SJCRH30 (cell line): ENCODE data around the gene SUCLG1. TPM values are rescaled to one million over a fixed set of nuclear protein-coding genes. Genes with fewer than 3 reads are reported as not detected.
"Not testable (repeated sequence)": the region's sequence is repeated elsewhere in the genome, so short reads cannot be mapped to it uniquely, and the experiment has no call there.

ENCODE experiments used
- DNase-seq, 2 experiments: peaks; one replicate each; pipeline ENCODE4 v3.0.0-alpha.2; 2015 to 2020
- H3K27ac ChIP-seq: fragments of 250-450 bp; sonication (Bioruptor Pico); 2 replicates; pipeline ENCODE4 v1.5.1; 2020; ENCODE audit warnings: mild to moderate bottlenecking, moderate library complexity
- H3K27me3 ChIP-seq: fragments of 250-450 bp; sonication (Bioruptor Pico); 2 replicates; pipeline ENCODE4 v1.5.1; 2020; ENCODE audit warnings: mild to moderate bottlenecking, moderate library complexity
- H3K36me3 ChIP-seq: fragments of 250-450 bp; sonication (Bioruptor Pico); 2 replicates; pipeline ENCODE4 v1.5.1; 2020; ENCODE audit warnings: mild to moderate bottlenecking, moderate library complexity
- H3K4me1 ChIP-seq: fragments of 250-450 bp; sonication (Bioruptor Pico); 2 replicates; pipeline ENCODE4 v1.5.1; 2020; ENCODE audit warnings: mild to moderate bottlenecking, moderate library complexity
- H3K4me3 ChIP-seq: fragments of 250-450 bp; sonication (Bioruptor Pico); 2 replicates; pipeline ENCODE4 v1.5.1; 2020; ENCODE audit warnings: mild to moderate bottlenecking, moderate library complexity
- H3K9me3 ChIP-seq: fragments of 250-450 bp; sonication (Bioruptor Pico); replicated peaks from 2 replicates; pipeline ENCODE4 v1.5.1; 2020; ENCODE audit warnings: mild to moderate bottlenecking, moderate library complexity
- total RNA-seq: library from RNA; depleted of rRNA; stranded (reverse); fragments of >200 nt; shearing (Covaris generic); gene quantifications from 2 replicates; pipeline ENCODE4 v1.2.3, GENCODE V29; 2014

SUCLG1 gene
- total RNA-seq, 1 experiment from 2014 or later = 92.2 TPM

GRCh38 chr2:84421791-84422190 is 37.3 kb downstream of the SUCLG1 start:
- Histone ChIP-seq H3K27ac (no peak overlapping the region), H3K4me1 (no peaks in the 10 kb centered on the region)
- DNase-seq = no peak

GRCh38 chr2:84421197-84421596 is 37.9 kb downstream of the SUCLG1 start:
- Histone ChIP-seq H3K27ac (no peak overlapping the region), H3K4me3 (no peak overlapping the region), H3K4me1 (no peaks in the 10 kb centered on the region), H3K27me3 (no peaks in the 10 kb centered on the region), H3K36me3 (peaks cover 13% of the 10 kb centered on the region; the same call in 1 of the 2 replicates), H3K9me3 (no peaks in the 10 kb centered on the region)
- DNase-seq = no peak

More at GRCh38 chr2:84421791-84422190, 37.3 kb downstream of the SUCLG1 start:
- no peak overlapping the region for H3K4me3 ChIP-seq
- no peaks in the 10 kb centered on the region for H3K9me3 ChIP-seq
- no peaks in the 10 kb centered on the region for H3K27me3 ChIP-seq
- H3K36me3 ChIP-seq = peaks cover 13% of the 10 kb centered on the region; the same call in 1 of the 2 replicates

- H3K4me3 ChIP-seq = no peak overlapping the region
- H3K4me1 ChIP-seq = no peaks in the 10 kb centered on the region
- no peaks in the 10 kb centered on the region for H3K27me3 ChIP-seq
- DNase-seq = no peak
- no peaks in the 10 kb centered on the region for H3K9me3 ChIP-seq
- no peaks in the 10 kb centered on the region for H3K36me3 ChIP-seq
- no peak overlapping the region for H3K27ac ChIP-seq
Measured at GRCh38 chr2:84417453-84418145, 41.5 kb downstream of the SUCLG1 start.

- Histone ChIP-seq H3K9me3 (no peaks in the 10 kb centered on the region; the same call in 1 of the 2 replicates), H3K27me3 (peaks cover 11% of the 10 kb centered on the region; the same call in 1 of the 2 replicates), H3K4me1 (no peaks in the 10 kb centered on the region), H3K36me3 (no peaks in the 10 kb centered on the region), H3K4me3 (no peak overlapping the region), H3K27ac (no peak overlapping the region)
- DNase-seq = no peak
Measured at GRCh38 chr2:84409531-84409930, 49.5 kb downstream of the SUCLG1 start.

GRCh38 chr2:84402111-84402510 is 57.0 kb downstream of the SUCLG1 start:
- DNase-seq, H3K4me1 ChIP-seq, H3K4me3 ChIP-seq, H3K9me3 ChIP-seq, H3K27ac ChIP-seq, H3K36me3 ChIP-seq, H3K27me3 ChIP-seq: not testable (repeated sequence)

GRCh38 chr2:84399839-84400238 is 59.2 kb downstream of the SUCLG1 start:
- not testable (repeated sequence) for H3K36me3 ChIP-seq, H3K27ac ChIP-seq, H3K9me3 ChIP-seq, H3K27me3 ChIP-seq, H3K4me1 ChIP-seq, DNase-seq, H3K4me3 ChIP-seq

GRCh38 chr2:84395820-84396219 is 63.3 kb downstream of the SUCLG1 start:
- H3K9me3 ChIP-seq = no peaks in the 10 kb centered on the region
- no peaks in the 10 kb centered on the region for H3K4me1 ChIP-seq
- no peak for DNase-seq
- no peak overlapping the region for H3K27ac ChIP-seq
- H3K27me3 ChIP-seq = peaks cover 5% of the 10 kb centered on the region; the same call in 1 of the 2 replicates
- no peak overlapping the region for H3K4me3 ChIP-seq
- H3K36me3 ChIP-seq = no peaks in the 10 kb centered on the region

- no peak overlapping the region for H3K27ac ChIP-seq
- H3K4me3 ChIP-seq = no peak overlapping the region
- no peaks in the 10 kb centered on the region for H3K36me3 ChIP-seq
- DNase-seq = no peak
- no peaks in the 10 kb centered on the region for H3K9me3 ChIP-seq
- H3K4me1 ChIP-seq = no peaks in the 10 kb centered on the region
- H3K27me3 ChIP-seq = peaks cover 5% of the 10 kb centered on the region; the same call in 1 of the 2 replicates
Measured at GRCh38 chr2:84394628-84395027, 64.5 kb downstream of the SUCLG1 start.

GRCh38 chr2:84393829-84394228 is 65.3 kb downstream of the SUCLG1 start:
- H3K4me3 ChIP-seq = no peak overlapping the region
- no peaks in the 10 kb centered on the region for H3K9me3 ChIP-seq
- no peaks in the 10 kb centered on the region for H3K4me1 ChIP-seq
- peaks cover 5% of the 10 kb centered on the region; the same call in 1 of the 2 replicates for H3K27me3 ChIP-seq
- H3K36me3 ChIP-seq = no peaks in the 10 kb centered on the region
- DNase-seq = no peak
- no peak overlapping the region for H3K27ac ChIP-seq

GRCh38 chr2:84389794-84390193 is 69.3 kb downstream of the SUCLG1 start:
- no peak for DNase-seq
- no peaks in the 10 kb centered on the region for H3K4me1 ChIP-seq
- H3K9me3 ChIP-seq = no peaks in the 10 kb centered on the region
- H3K27ac ChIP-seq = no peak overlapping the region
- no peak overlapping the region for H3K4me3 ChIP-seq
- H3K27me3 ChIP-seq = peaks cover 5% of the 10 kb centered on the region; the same call in 1 of the 2 replicates
- H3K36me3 ChIP-seq = no peaks in the 10 kb centered on the region

- no peak overlapping the region for H3K27ac ChIP-seq
- no peak for DNase-seq
Measured at GRCh38 chr2:84388921-84389490, 70.1 kb downstream of the SUCLG1 start.

GRCh38 chr2:84388133-84388532 is 70.9 kb downstream of the SUCLG1 start:
- DNase-seq = no peak
- Histone ChIP-seq H3K27me3 (no peaks in the 10 kb centered on the region), H3K36me3 (no peaks in the 10 kb centered on the region), H3K9me3 (no peaks in the 10 kb centered on the region), H3K4me1 (no peaks in the 10 kb centered on the region), H3K27ac (no peak overlapping the region), H3K4me3 (no peak overlapping the region)

More at GRCh38 chr2:84388921-84389490, 70.1 kb downstream of the SUCLG1 start:
- H3K36me3 ChIP-seq = no peaks in the 10 kb centered on the region
- H3K4me1 ChIP-seq = no peaks in the 10 kb centered on the region
- H3K27me3 ChIP-seq = no peaks in the 10 kb centered on the region
- H3K4me3 ChIP-seq = no peak overlapping the region
- no peaks in the 10 kb centered on the region for H3K9me3 ChIP-seq

GRCh38 chr2:84386336-84387040 is 72.6 kb downstream of the SUCLG1 start:
- no peak overlapping the region for H3K4me3 ChIP-seq
- H3K36me3 ChIP-seq = no peaks in the 10 kb centered on the region
- no peaks in the 10 kb centered on the region for H3K9me3 ChIP-seq
- DNase-seq = no peak
- no peaks in the 10 kb centered on the region for H3K4me1 ChIP-seq
- H3K27me3 ChIP-seq = no peaks in the 10 kb centered on the region
- no peak overlapping the region for H3K27ac ChIP-seq

GRCh38 chr2:84383271-84383670 is 75.8 kb downstream of the SUCLG1 start:
- Histone ChIP-seq H3K9me3 (0 out of 2 replicates have a peak, but pooled peaks cover 3% of the 10 kb centered on the region), H3K27ac (no peak overlapping the region), H3K4me1 (no peaks in the 10 kb centered on the region), H3K36me3 (no peaks in the 10 kb centered on the region), H3K27me3 (no peaks in the 10 kb centered on the region), H3K4me3 (no peak overlapping the region)
- DNase-seq = peak; percentile 57 to 75

- no peaks in the 10 kb centered on the region for H3K27me3 ChIP-seq
- H3K4me1 ChIP-seq = no peaks in the 10 kb centered on the region
- H3K36me3 ChIP-seq = no peaks in the 10 kb centered on the region
- DNase-seq = no peak
- H3K27ac ChIP-seq = no peak overlapping the region
- no peak overlapping the region for H3K4me3 ChIP-seq
- 0 out of 2 replicates have a peak, but pooled peaks cover 3% of the 10 kb centered on the region for H3K9me3 ChIP-seq
Measured at GRCh38 chr2:84380875-84381274, 78.2 kb downstream of the SUCLG1 start.
